ENCODE data around the gene GRPEL1.

The GRPEL1 gene

GRCh38 chr4:7108660-7109059 is 40.8 kb upstream of the GRPEL1 start:
- no peak overlapping the region for H3K4me3 ChIP-seq (replicated peaks; ENCODE audit: insufficient read depth, low read length)
- peaks cover 5% of the 10 kb centered on the region for H3K27me3 ChIP-seq (ENCODE audit: insufficient read depth, poor library complexity, severe bottlenecking)
- H3K27ac ChIP-seq (replicated peaks), result no peak overlapping the region
- TF ChIP-seq GABPA (IDR thresholded peaks at IDR 0.05; ENCODE audit: low read depth), result no peak
- no peak for TF ChIP-seq SPI1 (IDR thresholded peaks at IDR 0.05; ENCODE audit: borderline replicate concordance, low read depth)
- no peak for TF ChIP-seq REST (IDR thresholded peaks at IDR 0.05; ENCODE audit: insufficient replicate concordance, low read depth)
- TF ChIP-seq CTCF (IDR thresholded peaks at IDR 0.05; ENCODE audit: insufficient read depth, low read length), result no peak
- TF ChIP-seq POLR2AphosphoS5 (IDR thresholded peaks at IDR 0.05; ENCODE audit: low read depth), result no peak
- DNase-seq (ENCODE audit: low read depth in 1 of 2, low spot score in 1 of 2), result no peak

- no peak for DNase-seq (ENCODE audit: low read depth in 1 of 2, low spot score in 1 of 2)
- Histone ChIP-seq H3K27me3 (ENCODE audit: insufficient read depth, poor library complexity, severe bottlenecking) (peaks cover 5% of the 10 kb centered on the region), H3K4me3 (replicated peaks; ENCODE audit: insufficient read depth, low read length) (no peak overlapping the region), H3K27ac (replicated peaks) (no peak overlapping the region)
- TF ChIP-seq GABPA (IDR thresholded peaks at IDR 0.05; ENCODE audit: low read depth) (no peak), REST (IDR thresholded peaks at IDR 0.05; ENCODE audit: insufficient replicate concordance, low read depth) (no peak), POLR2AphosphoS5 (IDR thresholded peaks at IDR 0.05; ENCODE audit: low read depth) (no peak), SPI1 (IDR thresholded peaks at IDR 0.05; ENCODE audit: borderline replicate concordance, low read depth) (no peak), CTCF (IDR thresholded peaks at IDR 0.05; ENCODE audit: insufficient read depth, low read length) (no peak)
Measured at GRCh38 chr4:7108046-7108625, 40.3 kb upstream of the GRPEL1 start.

- DNase-seq (ENCODE audit: low read depth in 1 of 2, low spot score in 1 of 2), result no peak
- Histone ChIP-seq H3K27me3 (ENCODE audit: insufficient read depth, poor library complexity, severe bottlenecking) (peaks cover 9% of the 10 kb centered on the region), H3K4me3 (replicated peaks; ENCODE audit: insufficient read depth, low read length) (no peak overlapping the region), H3K27ac (replicated peaks) (no peak overlapping the region)
- TF ChIP-seq SPI1 (IDR thresholded peaks at IDR 0.05; ENCODE audit: borderline replicate concordance, low read depth) (no peak), GABPA (IDR thresholded peaks at IDR 0.05; ENCODE audit: low read depth) (no peak), POLR2AphosphoS5 (IDR thresholded peaks at IDR 0.05; ENCODE audit: low read depth) (no peak), CTCF (IDR thresholded peaks at IDR 0.05; ENCODE audit: insufficient read depth, low read length) (no peak), REST (IDR thresholded peaks at IDR 0.05; ENCODE audit: insufficient replicate concordance, low read depth) (no peak)
Measured at GRCh38 chr4:7107166-7107905, 39.5 kb upstream of the GRPEL1 start.

Data from HL-60 (cell line).